K562 (cell line): Measurements from ENCODE around the gene SPATS2. TPM values are rescaled to one million over a fixed set of nuclear protein-coding genes. Genes with fewer than 3 reads are reported as not detected.

ENCODE experiments used
- ATAC-seq: fragments of 200-7000 bp; cut with Tn5 transposase; 3 replicates; pipeline ENCODE4 v1.9.1; 2020; ENCODE audit warnings: moderate library complexity
- BruUV-seq: library from RNA; stranded (reverse); fragments of 400-500 nt; replicated peaks from 2 replicates; lab custom pipeline; 2021; lab: Mats Ljungman, UMichigan
- CTCF ChIA-PET: fragments of 300-600 bp; formaldehyde crosslinking; extraction: SDS; loops from one replicate; lab custom pipeline; 2021; ENCODE audit warnings: low intra/inter-chr PET ratio; lab: Yijun Ruan, JAX
- POLR2A ChIA-PET: fragments of 300-600, 350-650 bp; sonication (Branson Sonifier 250); formaldehyde crosslinking; extraction: SDS; loops from one replicate; lab custom pipeline; 2021; ENCODE audit warnings: antibody characterized with exemption, inconsistent platforms; lab: Yijun Ruan, JAX
- DNase-seq, 4 experiments: peaks; one replicate each; pipeline versions ENCODE4 v3.0.0 to v3.0.0-alpha.2; 2011 to 2018; ENCODE audit warnings: low spot score in 3 of 4, mixed read lengths in 3 of 4; ENCODE audit errors: extremely low read depth in 1 of 4
- FAIRE-seq: peaks from 2 replicates; lab custom pipeline; 2011; peaks lifted over from hg19 to GRCh38; lab: Jason Lieb, UNC
- H2AFZ ChIP-seq: 2 replicates; pipeline ENCODE4 v1.6.0; 2011; ENCODE audit warnings: low read depth, low read length, control low read depth, inconsistent platforms
- H3K27ac ChIP-seq: fragments of 200-600 bp; 3 replicates; pipeline ENCODE4 v1.8.0; 2011; ENCODE audit warnings: low read depth, mild to moderate bottlenecking, control low read depth, inconsistent platforms, low read length, moderate library complexity, mixed read lengths; ENCODE audit errors: extremely low read depth
- H3K27me3 ChIP-seq, 2 experiments: fragments of 300-600 bp in 1 of 2; 2 replicates in 1 of 2; 3 replicates in 1 of 2; pipeline versions ENCODE4 v1.6.0 to v1.8.0; 2011; ENCODE audit warnings: inconsistent platforms in 2 of 2, low read length in 2 of 2, mild to moderate bottlenecking in 1 of 2, mixed read lengths in 1 of 2, moderate library complexity in 1 of 2; ENCODE audit not compliant: control insufficient read depth in 2 of 2, insufficient read depth in 2 of 2
- H3K36me3 ChIP-seq: fragments of 300-600 bp; 3 replicates; pipeline ENCODE4 v1.8.0; 2011; ENCODE audit warnings: mild to moderate bottlenecking, low read length, inconsistent platforms; ENCODE audit not compliant: control insufficient read depth, insufficient read depth
- H3K4me1 ChIP-seq, 2 experiments: fragments of 200-600 bp in 1 of 2; replicated peaks in 1 of 2; 2 replicates in 1 of 2; 3 replicates in 1 of 2; pipeline versions ENCODE4 v1.5.1 to v1.8.0; 2011; ENCODE audit warnings: inconsistent platforms in 2 of 2, low read length in 2 of 2, mild to moderate bottlenecking in 1 of 2, mixed read lengths in 1 of 2, moderate library complexity in 1 of 2; ENCODE audit not compliant: control insufficient read depth in 2 of 2, insufficient read depth in 2 of 2
- H3K4me2 ChIP-seq: 2 replicates; pipeline ENCODE4 v1.6.1; 2011; ENCODE audit warnings: low read length, control low read depth, inconsistent platforms, mixed read lengths; ENCODE audit not compliant: insufficient read depth
- H3K4me3 ChIP-seq: fragments of 200-600 bp; sonication (generic), shearing (Covaris generic); 2 replicates; pipeline ENCODE4 v1.5.1; 2016; ENCODE audit warnings: control low read depth, inconsistent platforms
- H3K79me2 ChIP-seq: fragments of 200-600 bp; 3 replicates; pipeline ENCODE4 v1.8.0; 2011; ENCODE audit warnings: low read length, inconsistent platforms; ENCODE audit not compliant: control insufficient read depth, insufficient read depth
- H3K9ac ChIP-seq, 2 experiments: 2 replicates each; pipeline versions ENCODE4 v1.6.0 to v1.6.1; 2011; ENCODE audit warnings: low read depth in 2 of 2, low read length in 2 of 2, control low read depth in 1 of 2, inconsistent platforms in 1 of 2, mild to moderate bottlenecking in 1 of 2, mixed read lengths in 1 of 2; ENCODE audit not compliant: insufficient read depth in 1 of 2
- H3K9me1 ChIP-seq: one replicate; pipeline ENCODE4 v1.6.0; 2011; ENCODE audit warnings: inconsistent platforms, mild to moderate bottlenecking, low read length, moderate library complexity; ENCODE audit not compliant: control insufficient read depth, insufficient read depth
- H3K9me3 ChIP-seq: replicated peaks from 2 replicates; pipeline ENCODE4 v1.5.1; 2011; ENCODE audit warnings: low read depth, low read length, inconsistent platforms; ENCODE audit not compliant: control insufficient read depth, insufficient read depth
- H4K20me1 ChIP-seq: replicated peaks from 2 replicates; pipeline ENCODE4 v1.6.1; 2011; ENCODE audit warnings: low read length, inconsistent platforms, mixed read lengths; ENCODE audit not compliant: control insufficient read depth, insufficient read depth
- FOSL1 ChIP-seq: fragments of 200-800 bp; sonication (Bioruptor generic); conservative IDR thresholded peaks from 2 replicates; pipeline ENCODE4 v1.6.1; 2016; ENCODE audit warnings: missing genetic modification characterization, missing compliant biosample characterization
- HLTF ChIP-seq: fragments of 450-650 bp; IDR thresholded peaks from 2 replicates; pipeline ENCODE4 v1.6.1; 2016
- STAT5A ChIP-seq: IDR thresholded peaks from 2 replicates; pipeline ENCODE4 v1.6.1; 2012; ENCODE audit warnings: low read length, inconsistent platforms, borderline replicate concordance
- ZNF280A ChIP-seq: fragments of 450-650 bp; IDR thresholded peaks from 2 replicates; pipeline ENCODE4 v1.6.1; 2018; ENCODE audit warnings: mild to moderate bottlenecking, low read depth; ENCODE audit not compliant: partially characterized antibody
- WGBS: fragments of 100-300 bp; shearing (Covaris generic); methylation state at CpG from one replicate; pipeline ENCODE4 v1.1.6; 2016; ENCODE audit warnings: low coverage, mixed read lengths; ENCODE audit not compliant: insufficient coverage; ENCODE audit errors: missing lambda C conversion rate; 5-methylcytosine and 5-hydroxymethylcytosine counted together
- in situ Hi-C: fragments of 300-500 bp; cut with MboI; formaldehyde crosslinking; loops from 4 replicates; pipeline ENCODE4 v1.15.0; 2018; ENCODE audit warnings: inconsistent platforms, mixed read lengths
- intact Hi-C: fragments of 100-400 bp; cut with micrococcal nuclease; formaldehyde crosslinking; loops from 2 replicates; pipeline ENCODE4 v1.14.2; 2022
- polyA plus RNA-seq, 8 experiments: library from polyadenylated mRNA; depleted of rRNA in 4 of 8; stranded (reverse) in 5 of 8; unstranded in 3 of 8; fragments of >200 nt; fragmentation: Nextera tagmentation in 2 of 8; fragmentation: Illumina TruSeq in 1 of 8; extraction: Ambion mirVana in 2 of 8; extraction: Trizol in 1 of 8; gene quantifications; 2 replicates each; pipeline versions ENCODE4 v1.2.1 to v1.2.3, GENCODE V29; 2011 to 2014; ENCODE audit warnings: inconsistent platforms in 1 of 8, missing spikeins in 1 of 8
- total RNA-seq, 7 experiments: library from RNA; depleted of rRNA in 6 of 7; stranded (reverse); fragments of >200 nt in 6 of 7; fragmentation: Illumina TruSeq in 2 of 7; extraction: Trizol in 2 of 7; gene quantifications; 2 replicates each; pipeline versions ENCODE4 v1.2.1 to v1.2.3, GENCODE V29; 2011 to 2021; ENCODE audit warnings: low replicate concordance in 1 of 7
- TF ChIP-seq, protein P1 (sequence below), 2 experiments: fragments of 250-450 bp in 1 of 2; fragments of 450-650 bp in 1 of 2; sonication (Bioruptor Pico) in 1 of 2; IDR thresholded peaks; 2 replicates each; pipeline versions ENCODE4 v1.6.1 to v1.8.0; 2016 to 2021; ENCODE audit warnings: mild to moderate bottlenecking in 2 of 2, moderate library complexity in 2 of 2, missing compliant biosample characterization in 1 of 2, missing genetic modification characterization in 1 of 2

SPATS2 gene
- total and polyA plus RNA-seq, 9 of the 15 experiments (the other 6 are each of a cell fraction or from before 2014, with no cell fraction given), result 5.4 to 48.2 (median 17.5) TPM

DNA sequence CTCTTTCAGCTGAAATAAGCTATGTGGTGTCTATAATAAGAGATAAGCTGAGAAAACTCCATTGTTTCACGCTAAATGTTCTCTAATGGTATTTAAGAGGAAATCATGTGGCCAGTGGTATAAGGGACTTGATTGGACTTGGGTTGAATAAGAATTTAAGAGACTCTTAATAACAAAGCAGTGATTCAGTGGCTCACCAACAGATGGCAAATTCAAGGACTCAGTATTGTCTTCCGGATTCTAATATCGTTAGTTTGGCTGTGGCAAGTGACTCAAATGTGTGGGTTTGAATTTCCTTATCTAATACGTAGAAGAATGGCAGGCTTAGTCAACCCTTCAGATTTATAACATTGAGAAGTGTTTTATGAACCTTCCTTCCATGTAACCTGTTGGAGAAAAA lies 122.5 kb downstream of the SPATS2 start:
- Histone ChIP-seq H3K4me2 (no peak overlapping the region), H3K9ac (no peak overlapping the region), H4K20me1 (no peaks in the 10 kb centered on the region), H3K27me3 (no peaks in the 10 kb centered on the region), H3K4me1 (no peaks in the 10 kb centered on the region), H3K79me2 (no peaks in the 10 kb centered on the region), H3K4me3 (no peak overlapping the region), H2AFZ (no peak overlapping the region)
- FAIRE-seq, result no peak
- TF ChIP-seq FOSL1 (tag), result peak; percentile 45
- no peak for TF ChIP-seq STAT5A
- TF ChIP-seq, protein P1, sequence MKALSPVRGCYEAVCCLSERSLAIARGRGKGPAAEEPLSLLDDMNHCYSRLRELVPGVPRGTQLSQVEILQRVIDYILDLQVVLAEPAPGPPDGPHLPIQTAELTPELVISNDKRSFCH (CRISPR knock-in tag; IDR thresholded peaks at IDR 0.05), result no peak
- TF ChIP-seq, protein P1 (tag; IDR thresholded peaks at IDR 0.05), result no peak
- TF ChIP-seq, all 486 proteins: peak for 1
- ATAC-seq (no peak), DNase-seq (no peak)
- CTCF ChIA-PET, result no interaction called here
- Histone ChIP-seq H3K9me3 (no peaks in the 10 kb centered on the region), H3K36me3 (peaks cover 1% of the 10 kb centered on the region; the same call in 2 of the 3 replicates), H3K27ac (no peak overlapping the region), H3K9me1 (no peaks in the 10 kb centered on the region)
- in situ Hi-C loops (no loop called here), intact Hi-C loops (no loop called here)
- POLR2A ChIA-PET, result interaction anchor here (0.5 kb wide), 1 partner anchor 222 kb away, joined by 3 read pairs; no protein-coding TSS in a partner anchor
- no TSS peak for BruUV-seq
- WGBS, result 46% methylated on average over 4 of the region's 4 CpGs

GRCh38 chr12:49491823-49492222 lies 124.6 kb downstream of the SPATS2 start:
- Histone ChIP-seq H3K4me1 (no peaks in the 10 kb centered on the region), H2AFZ (no peak overlapping the region), H3K9me3 (no peaks in the 10 kb centered on the region), H3K9me1 (no peaks in the 10 kb centered on the region), H3K4me3 (no peak overlapping the region), H3K79me2 (no peaks in the 10 kb centered on the region), H3K27ac (no peak overlapping the region), H3K9ac (no peak overlapping the region), H3K27me3 (no peaks in the 10 kb centered on the region), H3K4me2 (no peak overlapping the region), H4K20me1 (no peaks in the 10 kb centered on the region), H3K36me3 (peaks cover 3% of the 10 kb centered on the region; the same call in 2 of the 3 replicates)
- ATAC-seq (no peak), DNase-seq (no peak), FAIRE-seq (no peak)
- ChIA-PET CTCF (no interaction called here), POLR2A (no interaction called here)
- BruUV-seq, result no TSS peak
- in situ Hi-C loops (no loop called here), intact Hi-C loops (no loop called here)
- WGBS, result 100% methylated on average over 1 of the region's 1 CpG
- no peak for TF ChIP-seq HLTF
- no peak for TF ChIP-seq ZNF280A
